Measurements from ENCODE around the gene ZNF396. TPM values are rescaled to one million over a fixed set of nuclear protein-coding genes. Genes with fewer than 3 reads are reported as not detected.

Gene ZNF396
- total and polyA plus RNA-seq, 2 donors: 1.3 to 4.0 TPM

DNA sequence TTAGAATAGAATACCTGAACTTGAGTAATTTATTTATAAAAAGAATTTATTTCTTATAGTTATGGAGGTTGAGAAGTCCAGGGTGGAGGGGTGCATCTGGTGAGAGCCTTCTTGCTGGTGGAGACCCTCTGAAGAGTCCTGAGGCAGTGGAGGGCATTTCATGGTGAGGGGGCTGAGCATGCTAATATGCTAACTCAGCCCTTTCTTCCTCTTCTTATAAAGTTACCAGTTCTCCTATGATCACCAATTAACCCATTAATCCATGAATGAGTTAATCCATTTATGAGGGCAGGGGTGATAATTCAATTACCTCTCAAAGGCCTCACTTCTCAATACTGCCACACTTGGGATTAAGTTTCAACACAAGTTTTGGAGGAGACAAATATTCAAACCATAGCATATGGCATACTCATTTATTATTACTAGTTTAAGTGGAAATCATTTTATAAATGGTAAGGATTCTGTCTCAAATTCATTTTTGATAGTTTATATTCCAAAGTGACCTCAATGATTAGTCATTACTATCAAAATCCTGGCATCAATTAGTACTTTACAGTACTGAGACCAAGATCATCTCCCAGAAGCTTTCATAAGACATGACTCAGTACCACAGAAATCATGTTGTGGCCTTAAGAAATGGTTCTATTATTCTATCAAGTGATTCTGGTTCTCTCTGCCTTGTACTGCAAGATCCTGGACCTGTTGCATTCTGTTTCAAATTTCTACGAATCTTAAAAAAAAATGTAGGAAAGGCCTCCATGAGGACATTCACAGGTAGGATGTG is 5.5 kb downstream of the ZNF396 start:
- no peak for DNase-seq (ENCODE audit: extremely low spot score)
- no peak overlapping the region for H3K4me3 ChIP-seq (ENCODE audit: low read depth, low read length)
- H3K36me3 ChIP-seq (ENCODE audit: insufficient read depth): no peaks in the 10 kb centered on the region
- H3K27ac ChIP-seq (ENCODE audit: low read depth): no peak overlapping the region
- H3K4me1 ChIP-seq (ENCODE audit: insufficient read depth): no peaks in the 10 kb centered on the region
- 89% methylated on average over 1 of the region's 1 CpG for WGBS

DNA sequence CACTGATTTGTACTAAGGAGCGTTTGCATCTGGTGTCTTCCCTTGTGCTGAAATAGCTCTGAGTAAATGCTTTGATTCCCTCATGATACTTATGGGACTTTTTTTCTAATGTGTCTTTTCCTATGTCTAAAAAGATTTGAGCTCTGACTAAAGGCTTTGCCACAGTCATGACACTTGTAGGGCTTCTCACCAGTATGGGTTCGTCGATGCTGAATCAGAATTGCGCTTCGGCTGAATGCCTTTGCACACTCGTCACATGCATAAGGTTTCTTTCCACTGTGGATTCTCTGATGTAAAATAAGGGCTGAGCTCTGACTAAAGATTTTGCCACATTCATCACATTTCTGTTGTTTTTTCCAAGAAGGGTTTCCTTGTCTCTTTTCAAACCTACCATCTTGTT is 8.0 kb downstream of the ZNF396 start:
- 93% methylated on average over 6 of the region's 6 CpGs for WGBS
- Histone ChIP-seq H3K27ac (ENCODE audit: low read depth) (no peak overlapping the region), H3K4me1 (ENCODE audit: insufficient read depth) (no peaks in the 10 kb centered on the region), H3K36me3 (ENCODE audit: insufficient read depth) (no peaks in the 10 kb centered on the region), H3K4me3 (ENCODE audit: low read depth, low read length) (no peak overlapping the region)
- no peak for DNase-seq (ENCODE audit: extremely low spot score)

DNA sequence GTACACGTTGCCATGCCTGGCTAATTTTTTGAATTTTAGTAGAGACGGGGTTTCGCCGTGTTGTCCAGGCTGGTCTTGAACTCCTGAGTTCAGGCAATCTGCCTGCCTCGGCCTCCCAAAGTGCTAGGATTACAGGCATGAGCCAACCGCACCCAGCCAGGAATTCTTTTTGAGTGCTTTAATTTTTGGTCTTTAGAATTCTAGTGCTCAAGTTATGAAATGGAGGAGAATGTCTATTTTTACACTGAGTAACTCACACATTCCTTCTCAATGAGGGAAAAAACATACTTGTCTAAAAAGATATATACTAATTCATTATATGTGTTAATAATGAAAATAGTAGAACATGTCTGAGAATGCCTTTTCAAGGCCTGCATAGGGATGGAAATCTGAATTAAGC is 8.5 kb downstream of the ZNF396 start:
- no peak for DNase-seq (ENCODE audit: extremely low spot score)
- Histone ChIP-seq H3K4me3 (ENCODE audit: low read depth, low read length) (no peak overlapping the region), H3K36me3 (ENCODE audit: insufficient read depth) (no peaks in the 10 kb centered on the region), H3K27ac (ENCODE audit: low read depth) (no peak overlapping the region), H3K4me1 (ENCODE audit: insufficient read depth) (no peaks in the 10 kb centered on the region)
- 94% methylated on average over 6 of the region's 6 CpGs for WGBS

DNA sequence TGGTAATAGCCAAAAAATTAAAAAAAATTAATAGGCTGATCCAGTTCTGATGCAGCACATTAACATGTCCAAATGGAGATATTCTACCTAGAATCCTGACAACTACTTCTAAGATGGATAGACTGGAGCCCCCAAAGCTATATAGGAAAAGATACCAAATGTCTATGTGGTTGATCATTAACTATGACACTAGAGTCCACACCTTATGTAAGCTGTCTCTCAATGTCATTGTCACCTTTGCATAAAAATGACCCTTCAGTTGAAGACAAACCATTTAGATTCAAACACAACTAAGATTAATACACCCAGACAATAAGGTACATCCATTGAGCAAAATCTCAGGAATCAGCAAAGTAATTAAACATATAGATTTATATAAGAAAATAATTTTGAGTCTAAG is 14.6 kb downstream of the ZNF396 start:
- DNase-seq (ENCODE audit: extremely low spot score): no peak
- H3K36me3 ChIP-seq (ENCODE audit: insufficient read depth): no peaks in the 10 kb centered on the region
- no peak overlapping the region for H3K4me3 ChIP-seq (ENCODE audit: low read depth, low read length)
- H3K4me1 ChIP-seq (ENCODE audit: insufficient read depth): no peaks in the 10 kb centered on the region
- H3K27ac ChIP-seq (ENCODE audit: low read depth): no peak overlapping the region

DNA sequence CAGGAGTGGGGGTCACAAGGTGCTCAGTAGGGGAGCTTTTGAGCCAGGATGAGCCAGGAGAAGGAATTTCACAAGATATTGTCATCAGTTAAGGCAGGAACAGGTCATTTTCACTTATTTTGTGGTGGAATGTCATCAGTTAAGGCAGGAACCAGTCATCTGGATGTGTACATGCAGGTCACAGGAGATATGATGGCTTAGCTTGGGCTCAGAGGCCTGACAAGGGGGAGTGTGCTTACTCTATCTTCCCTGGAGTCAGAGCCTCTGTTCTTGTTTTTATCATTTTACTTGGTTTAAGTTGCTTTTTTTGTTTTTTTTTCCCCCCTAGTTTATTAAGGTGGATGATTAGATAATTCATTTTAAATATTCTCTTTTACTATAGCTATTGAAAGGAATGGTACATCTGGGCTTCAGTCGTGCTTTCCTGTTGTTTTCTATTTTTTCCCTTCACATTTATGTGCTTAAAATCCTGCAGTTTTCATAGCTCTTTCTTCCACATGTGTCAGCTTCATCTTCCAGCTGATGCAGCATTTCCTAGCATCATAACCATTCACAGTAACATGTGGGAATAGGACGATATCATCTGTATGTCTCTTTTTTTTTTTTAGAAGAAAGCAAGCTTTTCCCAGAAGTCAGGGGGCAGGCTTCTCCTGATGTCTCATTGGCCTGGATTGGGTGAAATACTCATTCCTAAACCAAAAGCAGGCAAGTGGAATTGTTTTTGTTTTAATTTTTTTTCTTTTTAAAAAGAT is 15.4 kb downstream of the ZNF396 start:
- H3K4me3 ChIP-seq (ENCODE audit: low read depth, low read length): no peak overlapping the region
- no peaks in the 10 kb centered on the region for H3K36me3 ChIP-seq (ENCODE audit: insufficient read depth)
- DNase-seq (ENCODE audit: extremely low spot score): no peak
- no peaks in the 10 kb centered on the region for H3K4me1 ChIP-seq (ENCODE audit: insufficient read depth)
- no peak overlapping the region for H3K27ac ChIP-seq (ENCODE audit: low read depth)
- WGBS: 57% methylated on average over 2 of the region's 2 CpGs

DNA sequence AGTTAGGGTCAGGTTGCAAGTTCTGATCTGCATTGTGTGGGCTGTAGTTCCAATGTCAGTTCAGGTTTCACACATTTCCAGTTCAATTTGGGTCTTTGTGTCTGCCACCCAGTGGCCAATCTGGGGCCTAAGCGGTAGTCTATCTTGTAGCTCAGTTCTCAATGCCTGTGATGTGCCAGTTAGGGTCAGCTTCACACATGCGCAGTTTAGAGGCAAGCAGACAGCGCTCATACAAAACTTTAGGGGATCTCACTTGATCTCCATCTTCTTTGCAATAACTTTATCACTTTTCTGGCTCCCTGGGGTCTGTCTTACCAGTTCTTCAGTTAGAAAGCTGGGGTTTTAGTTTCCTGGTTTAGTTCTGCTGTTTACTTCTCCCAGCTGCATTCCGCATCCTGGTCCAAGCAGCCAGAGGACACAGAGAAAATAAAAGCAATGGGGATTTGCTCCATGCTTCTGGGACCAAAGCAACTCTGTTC is 22.0 kb downstream of the ZNF396 start:
- 17% methylated on average over 4 of the region's 4 CpGs for WGBS
- H3K4me3 ChIP-seq (ENCODE audit: low read depth, low read length): peak overlapping the region; percentile 22
- H3K36me3 ChIP-seq (ENCODE audit: insufficient read depth): no peaks in the 10 kb centered on the region
- peak; percentile 47 for DNase-seq (ENCODE audit: extremely low spot score)
- H3K4me1 ChIP-seq (ENCODE audit: insufficient read depth): no peaks in the 10 kb centered on the region
- no peak overlapping the region for H3K27ac ChIP-seq (ENCODE audit: low read depth)

DNA sequence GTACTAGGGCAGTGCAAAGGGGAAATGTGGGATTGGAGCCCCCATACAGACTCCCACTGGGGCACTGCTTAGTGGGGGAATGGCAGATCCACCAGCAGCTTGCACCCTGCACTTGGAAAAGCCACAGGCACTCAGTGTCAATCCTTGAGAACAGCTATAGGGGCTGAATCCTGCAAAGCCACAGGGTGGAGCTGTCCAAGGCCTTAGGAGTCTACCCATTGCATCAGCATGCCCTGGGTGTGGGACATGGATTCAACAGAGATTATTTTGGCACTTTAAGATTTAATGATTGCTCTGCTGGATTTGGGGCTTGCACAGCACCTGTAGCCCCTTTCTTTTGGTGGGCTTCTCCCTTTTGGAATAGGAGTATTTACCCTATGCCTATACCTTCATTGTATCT is 24.4 kb downstream of the ZNF396 start:
- Histone ChIP-seq H3K27ac (ENCODE audit: low read depth) (no peak overlapping the region), H3K36me3 (ENCODE audit: insufficient read depth) (no peaks in the 10 kb centered on the region), H3K4me1 (ENCODE audit: insufficient read depth) (no peaks in the 10 kb centered on the region), H3K4me3 (ENCODE audit: low read depth, low read length) (no peak overlapping the region)
- no peak for DNase-seq (ENCODE audit: extremely low spot score)

DNA sequence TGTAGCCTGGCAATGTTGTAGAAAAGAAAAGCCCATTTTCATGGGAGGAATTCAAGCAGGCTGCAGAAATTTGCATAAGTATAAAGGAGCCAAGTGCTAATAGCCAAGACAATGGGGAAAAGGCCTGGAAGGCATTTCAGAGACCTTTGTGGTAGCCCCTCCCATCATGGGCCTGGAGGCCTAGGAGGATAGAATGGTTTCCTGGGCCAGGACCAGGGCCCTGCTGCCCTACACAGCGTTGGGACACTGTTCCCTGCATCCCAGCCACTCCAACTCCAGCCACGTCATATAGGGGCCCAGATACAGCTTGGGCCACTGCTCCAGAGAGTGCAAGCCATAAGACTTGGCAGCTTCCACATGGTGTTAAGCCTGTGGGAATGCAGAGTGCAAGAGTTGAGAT is 24.9 kb downstream of the ZNF396 start:
- WGBS: 78% methylated on average over 2 of the region's 2 CpGs
- Histone ChIP-seq H3K4me1 (ENCODE audit: insufficient read depth) (no peaks in the 10 kb centered on the region), H3K27ac (ENCODE audit: low read depth) (no peak overlapping the region), H3K36me3 (ENCODE audit: insufficient read depth) (no peaks in the 10 kb centered on the region), H3K4me3 (ENCODE audit: low read depth, low read length) (no peak overlapping the region)
- no peak for DNase-seq (ENCODE audit: extremely low spot score)

DNA sequence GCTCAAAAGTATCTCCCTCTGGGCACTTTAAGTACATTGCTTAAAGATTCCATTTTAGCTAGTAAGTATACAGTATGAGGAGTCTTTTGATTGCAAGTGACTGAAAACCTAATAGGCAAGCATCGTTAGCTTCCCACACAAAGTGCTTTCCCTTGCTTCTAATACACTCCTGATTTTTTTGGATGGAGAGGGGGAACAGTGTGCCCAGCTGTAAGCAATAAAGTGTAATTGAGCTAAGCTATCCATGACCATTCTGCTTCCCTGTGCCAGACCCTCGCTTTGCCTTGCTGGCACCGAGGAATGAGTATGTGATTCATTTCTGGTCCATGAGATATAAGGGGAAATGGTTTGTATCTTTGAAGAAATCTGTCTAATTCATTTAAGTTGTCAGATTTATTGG is 29.1 kb downstream of the ZNF396 start:
- Histone ChIP-seq H3K4me3 (ENCODE audit: low read depth, low read length) (no peak overlapping the region), H3K36me3 (ENCODE audit: insufficient read depth) (no peaks in the 10 kb centered on the region), H3K27ac (ENCODE audit: low read depth) (no peak overlapping the region), H3K4me1 (ENCODE audit: insufficient read depth) (no peaks in the 10 kb centered on the region)
- no peak for DNase-seq (ENCODE audit: extremely low spot score)
- 65% methylated on average over 3 of the region's 3 CpGs for WGBS

DNA sequence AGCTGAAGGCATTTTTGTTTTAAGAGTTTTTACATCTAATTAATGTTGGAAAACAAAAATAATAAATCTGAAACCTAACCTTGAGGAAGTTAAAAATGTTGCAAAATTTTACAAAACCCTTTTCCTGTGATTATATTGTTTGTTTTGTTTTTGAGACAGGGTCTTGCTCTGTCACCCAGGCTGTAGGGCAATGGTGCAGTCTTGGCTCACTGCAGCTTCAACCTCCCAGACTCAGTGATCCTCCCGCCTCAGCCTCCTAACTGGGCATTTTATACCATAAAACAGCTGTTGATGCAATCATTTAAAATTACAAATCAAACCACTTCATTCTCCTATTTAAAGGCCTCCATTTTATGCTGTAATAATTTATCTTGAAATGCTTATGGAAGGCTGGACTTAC is 31.2 kb downstream of the ZNF396 start:
- H3K36me3 ChIP-seq (ENCODE audit: insufficient read depth): no peaks in the 10 kb centered on the region
- no peak overlapping the region for H3K4me3 ChIP-seq (ENCODE audit: low read depth, low read length)
- no peaks in the 10 kb centered on the region for H3K4me1 ChIP-seq (ENCODE audit: insufficient read depth)
- H3K27ac ChIP-seq (ENCODE audit: low read depth): no peak overlapping the region
- no peak for DNase-seq (ENCODE audit: extremely low spot score)
- 93% methylated on average over 1 of the region's 1 CpG for WGBS

DNA sequence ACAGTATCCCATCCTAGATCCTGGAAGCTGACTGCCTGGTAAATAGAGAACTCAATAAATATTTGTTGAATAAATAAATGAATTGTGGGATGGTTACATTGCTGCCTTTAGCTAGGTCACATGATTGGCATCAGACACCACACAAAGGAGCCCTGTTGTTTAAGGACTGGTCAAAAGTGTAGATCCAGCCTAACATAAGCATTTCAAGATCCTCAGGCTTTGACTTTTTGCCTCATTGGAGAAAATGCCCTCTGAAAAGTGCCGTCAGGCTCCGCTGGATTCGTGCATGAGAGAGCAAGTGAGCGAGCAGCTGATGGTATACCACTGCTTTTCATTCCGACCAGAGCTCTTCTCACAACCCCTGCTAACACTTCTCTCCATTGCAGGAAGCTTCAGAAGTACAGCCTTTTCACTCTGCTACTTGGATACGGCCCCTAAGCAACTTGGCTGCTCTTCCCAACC is 31.6 kb downstream of the ZNF396 start:
- Histone ChIP-seq H3K36me3 (ENCODE audit: insufficient read depth) (no peaks in the 10 kb centered on the region), H3K4me1 (ENCODE audit: insufficient read depth) (no peaks in the 10 kb centered on the region), H3K27ac (ENCODE audit: low read depth) (peak overlapping the region; percentile 41), H3K4me3 (ENCODE audit: low read depth, low read length) (no peak overlapping the region)
- 23% methylated on average over 6 of the region's 6 CpGs for WGBS
- DNase-seq (ENCODE audit: extremely low spot score): no peak

DNA sequence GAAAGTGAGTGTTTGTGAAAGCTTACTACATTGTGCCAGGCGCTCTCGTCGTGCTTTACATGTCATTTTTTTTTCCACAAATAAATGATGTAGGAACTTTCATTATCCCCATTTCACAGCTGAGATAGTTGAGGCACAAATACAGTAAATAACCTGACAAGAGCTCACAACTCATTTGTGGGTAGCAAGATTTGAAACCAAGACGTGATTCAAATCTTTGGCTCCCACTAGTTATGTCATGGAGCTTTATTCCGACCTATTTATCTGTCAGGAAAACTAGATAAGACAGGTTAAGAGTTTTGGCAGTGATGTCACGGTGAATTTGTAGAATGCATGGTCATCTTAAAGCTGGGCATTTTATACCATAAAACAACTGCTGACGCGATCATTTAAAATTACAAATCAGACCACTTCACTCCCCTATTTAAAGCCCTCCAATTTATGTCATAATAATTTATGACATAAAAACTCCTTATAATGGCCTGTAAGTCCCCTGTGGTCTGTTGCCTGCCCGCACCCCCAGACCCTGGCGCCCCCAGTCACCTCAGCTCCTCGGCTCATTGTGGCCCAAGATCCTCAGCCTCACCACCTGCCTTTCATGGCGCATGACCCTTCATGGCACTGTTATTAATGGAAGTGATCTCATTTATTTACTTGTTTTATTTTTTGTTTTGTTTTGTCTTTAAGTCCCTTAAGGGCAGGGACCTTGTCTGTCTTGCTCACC is 32.2 kb downstream of the ZNF396 start:
- peak; percentile 13 for DNase-seq (ENCODE audit: extremely low spot score)
- Histone ChIP-seq H3K36me3 (ENCODE audit: insufficient read depth) (no peaks in the 10 kb centered on the region), H3K27ac (ENCODE audit: low read depth) (peak overlapping the region; percentile 99), H3K4me3 (ENCODE audit: low read depth, low read length) (peak overlapping the region; percentile 79), H3K4me1 (ENCODE audit: insufficient read depth) (peaks cover under 1% of the 10 kb centered on the region)
- WGBS: 43% methylated on average over 12 of the region's 12 CpGs

DNA sequence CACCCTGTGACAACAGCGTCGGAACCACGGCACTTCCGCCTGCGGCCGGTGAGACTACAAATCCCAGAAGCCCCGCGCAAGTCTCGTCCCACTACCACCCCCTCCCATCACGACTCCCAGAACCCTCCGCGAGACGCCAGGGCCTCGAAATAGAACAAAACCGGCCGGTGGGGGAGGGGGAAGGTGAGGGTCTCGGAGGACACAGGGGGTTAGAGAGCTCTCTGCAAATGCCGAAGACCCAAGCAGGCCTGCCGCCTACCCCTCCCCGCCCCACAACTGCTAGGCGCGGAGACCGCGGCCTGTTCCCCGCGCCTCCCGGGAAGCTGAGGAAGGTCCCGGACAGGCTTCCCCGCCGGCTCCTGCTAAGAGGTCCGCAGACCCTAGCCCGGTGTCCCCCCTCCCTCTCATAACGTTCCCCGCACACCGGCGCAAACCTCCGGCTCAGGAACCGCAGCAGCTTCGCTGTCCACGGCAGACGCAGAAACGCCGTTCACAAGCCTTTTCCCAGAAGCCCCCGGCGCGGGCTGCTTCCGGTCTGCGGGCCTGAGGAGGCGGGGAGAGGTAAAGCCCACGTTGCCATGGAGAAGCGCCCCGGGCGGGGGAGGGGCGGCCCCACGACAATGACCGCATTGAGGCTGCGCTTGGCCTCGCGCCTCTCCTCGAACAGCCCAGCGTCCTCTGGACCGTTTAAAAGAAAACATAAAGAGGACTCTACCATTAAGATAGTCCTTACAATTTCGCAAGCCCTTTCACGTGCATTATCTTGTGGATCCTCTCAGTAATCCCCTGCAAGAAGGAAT is 33.0 kb downstream of the ZNF396 start, which contains the start of gene ZNF24:
TSS of gene ZNF24 (minus strand) at position 485 of the 800 bp plus-strand sequence. CDS start 3,770 bp downstream, outside the sequence.
- Histone ChIP-seq H3K4me1 (ENCODE audit: insufficient read depth) (peaks cover 3% of the 10 kb centered on the region), H3K27ac (ENCODE audit: low read depth) (peak within 1 kb of the TSS; percentile 99), H3K36me3 (ENCODE audit: insufficient read depth) (no peaks in the 10 kb centered on the region), H3K4me3 (ENCODE audit: low read depth, low read length) (peak within 1 kb of the TSS; percentile 79)
- DNase-seq (ENCODE audit: extremely low spot score): peak; percentile 94
- under 1% methylated on average over 64 of the region's 64 CpGs for WGBS
